Activated naive CD4-positive, alpha-beta T cell treated with anti-CD3 and anti-CD28 coated beads, Interleukin-2, amount 10 ng/mL, durations not matched to agents 7 days and 5 days (primary cell): Measurements from ENCODE around the gene EVC.
"Not testable (repeated sequence)": the region's sequence is repeated elsewhere in the genome, so short reads cannot be mapped to it uniquely, and the experiment has no call there.

ENCODE experiments used
- CTCF ChIA-PET: fragments of 350-600 bp; sonication (Branson Sonifier 250); formaldehyde crosslinking; loops from one replicate; lab custom pipeline; 2021; ENCODE audit warnings: antibody characterized with exemption; lab: Charles Lee
- DNase-seq: peaks from one replicate; pipeline ENCODE4 v3.0.0-alpha.2; 2020
- H3K27ac Mint-ChIP-seq: one replicate; pipeline ENCODE4 v1.8.0; 2021; ENCODE audit warnings: mild to moderate bottlenecking, moderate library complexity, mixed read lengths
- H3K27me3 Mint-ChIP-seq: one replicate; pipeline ENCODE4 v1.8.0; 2021; ENCODE audit warnings: mild to moderate bottlenecking, mixed read lengths
- H3K36me3 Mint-ChIP-seq: one replicate; pipeline ENCODE4 v1.8.0; 2021; ENCODE audit warnings: mixed read lengths
- H3K4me1 Mint-ChIP-seq: one replicate; pipeline ENCODE4 v1.8.0; 2021; ENCODE audit warnings: mixed read lengths
- H3K4me3 Mint-ChIP-seq: one replicate; pipeline ENCODE4 v1.8.0; 2021; ENCODE audit warnings: mild to moderate bottlenecking, moderate library complexity, mixed read lengths
- H3K9me3 Mint-ChIP-seq: one replicate; pipeline ENCODE4 v1.8.0; 2021; ENCODE audit warnings: mixed read lengths

The EVC gene

DNA sequence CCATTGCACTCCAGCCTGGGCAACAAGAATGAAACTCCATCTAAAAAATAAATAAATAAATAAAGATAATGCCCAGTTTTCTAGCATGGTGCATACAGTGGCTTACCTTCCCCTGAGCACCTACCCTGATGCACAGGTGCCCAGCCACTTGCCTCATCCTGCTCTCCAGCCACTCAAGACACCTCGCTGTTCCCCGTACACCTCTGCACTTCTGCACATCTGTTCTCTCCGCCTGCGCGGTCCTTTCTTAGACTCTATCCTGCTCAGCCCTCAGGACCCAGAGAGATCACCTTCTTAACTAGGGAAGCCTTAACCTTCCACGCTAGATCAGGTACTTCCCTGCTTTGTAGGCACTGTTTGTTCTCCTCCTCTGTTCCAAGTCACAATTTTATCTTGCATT lies 2.9 kb downstream of the EVC start:
- Mint-ChIP-seq H3K9me3 (peaks cover 15% of the 10 kb centered on the region), H3K36me3 (no peaks in the 10 kb centered on the region), H3K4me1 (peaks cover 3% of the 10 kb centered on the region), H3K27ac (no peak overlapping the region), H3K27me3 (peaks cover 44% of the 10 kb centered on the region), H3K4me3 (no peak overlapping the region)
- DNase-seq: no peak
- CTCF ChIA-PET: no interaction called here

DNA sequence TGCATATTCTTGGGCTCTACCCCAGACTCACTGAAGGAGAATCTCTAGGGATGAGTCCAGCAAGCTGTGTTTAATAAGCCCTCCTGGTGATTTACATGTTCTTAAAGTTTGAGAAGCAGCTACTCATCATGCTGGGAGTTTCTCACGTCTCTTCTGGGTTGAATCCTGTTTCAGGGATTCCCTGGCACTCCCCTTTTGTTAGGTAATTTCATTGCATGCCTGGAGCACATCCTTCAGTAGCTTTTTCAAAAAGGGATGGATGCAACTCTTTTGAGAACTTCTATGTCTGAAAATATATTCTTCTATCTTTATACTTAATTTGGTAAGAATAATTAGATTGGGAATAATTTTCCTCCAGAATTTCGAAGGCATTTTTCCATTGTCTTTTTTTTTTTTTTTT lies 4.4 kb downstream of the EVC start:
- no peak for DNase-seq
- no peak overlapping the region for H3K27ac Mint-ChIP-seq
- CTCF ChIA-PET: no interaction called here

DNA sequence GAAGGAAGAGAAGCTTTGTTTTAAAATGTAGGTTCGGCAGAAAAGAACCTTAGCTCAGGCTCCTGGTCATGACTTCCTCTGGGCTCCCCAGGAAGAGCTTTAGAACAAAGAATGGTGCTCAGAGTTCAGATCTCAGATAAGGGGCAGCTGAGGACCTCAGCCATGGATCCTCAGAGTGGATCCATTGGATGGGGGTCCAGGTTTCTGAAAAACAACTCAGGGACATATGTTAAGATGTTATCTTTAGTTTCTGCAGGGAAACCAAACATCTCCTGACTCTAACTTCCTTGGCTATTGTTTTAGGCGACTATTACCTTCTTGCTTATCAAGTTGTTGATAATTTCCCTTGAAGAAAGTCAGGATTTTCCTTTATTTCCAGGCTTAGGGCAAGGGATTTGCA lies 5.4 kb downstream of the EVC start:
- DNase-seq: no peak
- H3K27ac Mint-ChIP-seq: no peak overlapping the region
- no peaks in the 10 kb centered on the region for H3K4me1 Mint-ChIP-seq
- CTCF ChIA-PET: no interaction called here
- no peaks in the 10 kb centered on the region for H3K36me3 Mint-ChIP-seq
- no peak overlapping the region for H3K4me3 Mint-ChIP-seq
- H3K27me3 Mint-ChIP-seq: peaks cover 20% of the 10 kb centered on the region
- peaks cover 15% of the 10 kb centered on the region for H3K9me3 Mint-ChIP-seq

More for the DNA sequence above, 4.4 kb downstream of the EVC start:
- H3K36me3 Mint-ChIP-seq: no peaks in the 10 kb centered on the region
- H3K4me1 Mint-ChIP-seq: peaks cover 3% of the 10 kb centered on the region
- peaks cover 29% of the 10 kb centered on the region for H3K27me3 Mint-ChIP-seq
- H3K9me3 Mint-ChIP-seq: peaks cover 15% of the 10 kb centered on the region
- no peak overlapping the region for H3K4me3 Mint-ChIP-seq

DNA sequence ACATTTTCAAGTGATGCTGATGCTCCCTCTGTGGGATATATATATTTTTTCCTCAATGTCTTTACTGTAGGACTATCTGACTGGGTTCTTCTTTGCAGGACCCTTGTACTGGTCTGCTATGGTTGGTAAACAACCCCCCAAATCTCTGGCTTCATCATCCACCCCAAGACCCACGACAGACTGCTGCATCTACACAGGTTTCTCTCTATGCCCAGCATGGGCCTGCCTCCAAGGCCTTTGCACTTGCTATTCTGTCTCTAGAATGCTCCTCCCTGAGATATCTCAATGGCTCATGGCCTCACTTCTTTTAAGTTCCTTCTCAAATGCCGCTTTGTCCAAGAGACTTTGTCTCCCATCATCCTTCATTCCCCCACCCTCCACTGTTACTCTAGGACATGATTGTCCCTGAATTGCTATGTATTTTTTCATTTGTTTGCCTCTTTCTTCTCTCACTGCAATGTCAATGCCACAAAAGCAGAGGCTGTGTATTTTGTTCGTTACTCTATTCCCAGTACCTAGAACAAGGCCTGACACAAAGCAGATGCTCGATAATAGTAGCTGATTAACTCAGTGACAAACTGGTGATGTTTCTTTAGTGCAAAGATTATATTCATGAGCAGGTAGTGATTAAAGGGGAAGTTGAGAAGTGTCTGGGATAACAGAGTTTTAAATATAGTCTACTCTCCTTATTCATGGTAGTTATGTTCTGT lies 6.6 kb downstream of the EVC start:
- CTCF ChIA-PET: no interaction called here
- Mint-ChIP-seq H3K9me3 (peaks cover 13% of the 10 kb centered on the region), H3K36me3 (no peaks in the 10 kb centered on the region), H3K27ac (no peak overlapping the region), H3K4me3 (no peak overlapping the region), H3K27me3 (peaks cover 9% of the 10 kb centered on the region), H3K4me1 (no peaks in the 10 kb centered on the region)
- no peak for DNase-seq

DNA sequence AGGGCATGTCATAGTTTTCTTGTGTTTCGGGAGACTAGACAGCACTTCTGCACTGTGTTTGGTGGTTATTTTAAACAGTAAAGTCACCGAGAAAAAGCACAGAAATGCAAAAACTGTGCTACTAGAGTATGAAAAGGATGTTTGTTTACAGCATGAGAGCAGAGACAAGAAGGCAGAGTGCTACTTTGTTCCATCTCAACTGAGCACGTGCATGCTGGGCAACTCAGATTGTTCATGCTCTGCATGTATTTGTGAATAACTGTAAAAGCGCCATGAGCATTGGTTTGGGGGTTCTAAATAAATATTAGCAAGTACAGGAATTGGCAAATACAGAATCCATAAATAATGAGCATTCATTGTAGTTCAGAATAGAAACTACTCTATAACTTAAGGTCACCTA lies 7.4 kb downstream of the EVC start:
- CTCF ChIA-PET: no interaction called here
- Mint-ChIP-seq H3K36me3 (no peaks in the 10 kb centered on the region), H3K27me3 (peaks cover 4% of the 10 kb centered on the region), H3K4me3 (no peak overlapping the region), H3K9me3 (peaks cover 13% of the 10 kb centered on the region), H3K4me1 (no peaks in the 10 kb centered on the region), H3K27ac (no peak overlapping the region)
- no peak for DNase-seq

DNA sequence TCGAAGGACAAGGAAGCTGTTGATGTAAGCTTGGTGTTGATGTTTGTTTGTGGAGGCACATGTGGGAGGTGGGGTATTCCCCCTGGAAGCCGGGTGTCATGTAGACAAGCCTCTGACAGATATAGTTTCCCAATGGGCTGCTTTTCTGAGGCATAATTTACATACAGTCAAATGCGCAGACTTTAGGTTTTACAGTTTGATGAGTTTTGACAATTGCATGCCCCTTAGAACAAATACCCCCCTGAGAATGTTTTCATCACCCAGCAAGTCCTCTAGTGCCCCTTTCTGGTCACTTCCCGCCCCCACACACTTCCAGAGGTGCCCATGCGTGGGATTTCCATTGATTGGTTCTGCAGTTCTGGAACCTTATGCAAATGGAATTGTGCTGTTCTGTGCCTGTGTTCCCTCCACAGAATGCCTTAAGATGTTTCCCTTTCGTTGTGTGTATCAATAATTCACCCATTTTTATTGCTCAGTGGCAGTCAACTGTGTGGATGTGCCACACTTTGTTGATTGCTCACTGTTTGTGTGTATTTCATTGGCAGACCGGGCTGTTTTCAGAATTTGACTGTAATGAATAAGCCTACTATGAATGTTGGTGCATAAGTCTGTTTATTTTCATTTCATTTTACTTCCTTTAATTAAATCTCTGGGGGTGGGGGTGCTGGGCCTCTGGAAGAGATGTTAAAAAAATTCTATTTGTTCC lies 8.5 kb downstream of the EVC start:
- DNase-seq: no peak
- CTCF ChIA-PET: no interaction called here
- H3K9me3 Mint-ChIP-seq: peaks cover 13% of the 10 kb centered on the region
- no peak overlapping the region for H3K27ac Mint-ChIP-seq
- no peaks in the 10 kb centered on the region for H3K27me3 Mint-ChIP-seq
- no peaks in the 10 kb centered on the region for H3K4me1 Mint-ChIP-seq
- no peaks in the 10 kb centered on the region for H3K36me3 Mint-ChIP-seq
- no peak overlapping the region for H3K4me3 Mint-ChIP-seq

DNA sequence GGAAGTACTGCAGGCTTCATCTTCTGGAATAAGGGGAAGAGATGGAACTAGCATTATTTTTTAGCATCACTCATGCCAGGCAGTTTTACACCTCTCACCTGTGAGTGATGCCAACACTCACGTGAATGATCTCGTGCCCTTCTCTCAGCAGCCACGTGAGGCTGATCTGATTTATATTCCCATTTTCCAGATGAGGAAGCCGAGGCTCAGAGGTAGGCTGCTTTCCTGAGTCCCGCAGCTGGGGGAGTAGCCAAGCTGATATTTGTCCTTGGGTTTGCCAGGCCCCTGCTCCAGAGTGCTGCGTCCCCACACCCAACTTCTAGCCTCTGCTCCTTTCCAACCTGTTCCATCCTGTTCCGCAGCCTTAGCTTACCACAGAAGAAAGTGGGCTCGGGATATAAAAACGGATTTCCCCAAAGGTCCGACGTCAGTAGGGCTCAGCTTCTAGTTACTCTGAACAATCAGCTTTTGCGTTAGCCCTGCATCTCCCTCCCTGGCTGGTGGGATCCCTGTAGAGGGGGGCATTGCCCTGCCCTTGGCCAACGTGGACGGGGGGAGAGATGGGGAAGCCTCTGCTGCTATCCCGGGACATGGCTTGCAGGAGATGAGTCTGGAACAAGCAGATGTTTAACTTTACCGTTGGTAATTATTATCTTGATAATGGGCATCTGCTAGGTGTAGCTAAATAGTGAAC lies 9.3 kb downstream of the EVC start:
- no peak for DNase-seq
- CTCF ChIA-PET: no interaction called here
- no peaks in the 10 kb centered on the region for H3K36me3 Mint-ChIP-seq
- no peak overlapping the region for H3K4me3 Mint-ChIP-seq
- peaks cover 9% of the 10 kb centered on the region for H3K9me3 Mint-ChIP-seq
- no peaks in the 10 kb centered on the region for H3K4me1 Mint-ChIP-seq
- no peaks in the 10 kb centered on the region for H3K27me3 Mint-ChIP-seq
- H3K27ac Mint-ChIP-seq: no peak overlapping the region

DNA sequence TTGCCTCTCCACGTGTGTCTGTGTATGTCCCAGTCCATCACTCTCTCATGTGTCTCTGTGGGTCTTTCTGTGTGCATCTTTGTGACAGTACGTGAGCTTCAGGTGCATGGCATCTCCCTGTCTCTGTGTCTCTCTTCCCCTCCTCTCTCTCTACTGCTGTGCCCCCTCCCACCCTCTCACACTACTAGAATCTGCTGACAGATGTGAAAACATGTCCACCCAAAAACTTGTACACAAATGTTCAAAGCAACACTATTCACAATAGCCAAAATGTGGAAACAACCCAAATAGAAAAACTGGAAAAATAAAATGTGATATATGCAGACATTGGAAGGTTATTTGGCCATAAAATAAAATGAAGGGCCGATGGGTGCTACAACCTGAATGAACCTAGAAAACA lies 10.0 kb downstream of the EVC start:
- Mint-ChIP-seq H3K27ac (no peak overlapping the region), H3K4me3 (no peak overlapping the region)
- CTCF ChIA-PET: no interaction called here

DNA sequence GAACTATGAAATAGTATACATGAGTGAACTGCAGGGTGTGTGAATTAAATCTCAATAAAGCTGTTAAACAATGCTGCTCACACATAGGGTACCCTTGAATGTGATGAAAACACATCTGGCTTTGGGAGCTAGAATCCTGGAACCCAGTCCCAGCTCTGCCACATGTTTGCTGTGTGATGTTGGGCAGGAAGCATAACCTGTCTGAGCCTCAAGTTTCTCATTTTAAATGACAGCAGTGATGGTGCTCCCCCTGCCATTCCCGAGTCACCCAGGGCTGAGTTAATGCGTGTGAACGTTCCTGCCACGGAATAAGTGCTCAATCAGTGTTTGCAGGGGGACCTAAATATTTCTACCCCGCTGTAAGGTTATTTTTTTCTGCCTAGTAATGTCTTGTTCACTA lies 10.9 kb downstream of the EVC start:
- Mint-ChIP-seq H3K36me3 (no peaks in the 10 kb centered on the region), H3K9me3 (peaks cover 5% of the 10 kb centered on the region), H3K4me3 (no peak overlapping the region), H3K27me3 (no peaks in the 10 kb centered on the region), H3K4me1 (no peaks in the 10 kb centered on the region), H3K27ac (no peak overlapping the region)
- CTCF ChIA-PET: no interaction called here
- DNase-seq: no peak

More for the DNA sequence above, 10.0 kb downstream of the EVC start:
- no peak for DNase-seq
- H3K27me3 Mint-ChIP-seq: no peaks in the 10 kb centered on the region
- H3K4me1 Mint-ChIP-seq: no peaks in the 10 kb centered on the region
- peaks cover 7% of the 10 kb centered on the region for H3K9me3 Mint-ChIP-seq
- no peaks in the 10 kb centered on the region for H3K36me3 Mint-ChIP-seq

DNA sequence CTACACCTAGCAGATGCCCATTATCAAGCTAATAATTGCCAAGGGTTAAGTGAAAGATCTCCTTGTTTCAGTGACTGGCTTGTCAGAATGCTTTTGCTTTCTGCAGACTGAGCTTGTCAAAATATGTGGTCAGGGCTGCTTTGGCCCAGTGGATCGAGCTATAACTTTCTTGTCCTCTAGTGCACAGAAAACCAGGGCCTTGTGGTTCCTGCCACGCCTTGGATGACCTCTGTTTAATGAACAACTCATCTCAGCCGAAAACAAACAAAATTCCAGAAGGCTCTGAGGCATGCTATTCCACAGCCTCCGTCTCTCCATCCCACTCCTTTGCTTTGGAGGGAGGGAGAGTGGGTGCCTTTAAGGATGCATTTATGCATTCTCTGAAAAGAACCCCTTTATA lies 11.3 kb downstream of the EVC start:
- Mint-ChIP-seq H3K27me3 (no peaks in the 10 kb centered on the region), H3K27ac (no peak overlapping the region), H3K4me3 (no peak overlapping the region), H3K4me1 (no peaks in the 10 kb centered on the region), H3K9me3 (peaks cover 5% of the 10 kb centered on the region), H3K36me3 (no peaks in the 10 kb centered on the region)
- CTCF ChIA-PET: no interaction called here
- DNase-seq: no peak

DNA sequence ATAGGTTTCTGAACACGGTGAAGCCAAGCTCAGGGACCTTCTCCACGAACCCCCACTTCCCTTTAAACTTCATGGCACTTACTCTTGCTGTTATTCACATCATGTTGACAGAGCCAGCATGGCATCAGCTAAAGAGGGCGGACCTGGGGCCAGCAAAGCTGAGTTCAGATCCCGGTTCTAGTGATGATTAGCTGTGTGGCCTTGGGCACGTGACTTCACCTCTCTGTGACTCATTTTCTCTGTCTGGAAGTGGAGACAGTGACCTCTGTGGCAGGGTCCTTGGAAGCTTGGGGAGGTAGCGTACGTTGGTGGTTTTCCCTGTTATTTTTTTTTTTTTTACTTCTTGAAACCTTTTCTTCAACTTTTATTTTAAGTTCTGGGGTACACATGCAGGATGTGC lies 13.4 kb downstream of the EVC start:
- DNase-seq: no peak
- H3K27me3 Mint-ChIP-seq: no peaks in the 10 kb centered on the region
- no peak overlapping the region for H3K4me3 Mint-ChIP-seq
- H3K36me3 Mint-ChIP-seq: no peaks in the 10 kb centered on the region
- CTCF ChIA-PET: no interaction called here
- H3K4me1 Mint-ChIP-seq: no peaks in the 10 kb centered on the region
- no peak overlapping the region for H3K27ac Mint-ChIP-seq
- H3K9me3 Mint-ChIP-seq: peaks cover 5% of the 10 kb centered on the region

DNA sequence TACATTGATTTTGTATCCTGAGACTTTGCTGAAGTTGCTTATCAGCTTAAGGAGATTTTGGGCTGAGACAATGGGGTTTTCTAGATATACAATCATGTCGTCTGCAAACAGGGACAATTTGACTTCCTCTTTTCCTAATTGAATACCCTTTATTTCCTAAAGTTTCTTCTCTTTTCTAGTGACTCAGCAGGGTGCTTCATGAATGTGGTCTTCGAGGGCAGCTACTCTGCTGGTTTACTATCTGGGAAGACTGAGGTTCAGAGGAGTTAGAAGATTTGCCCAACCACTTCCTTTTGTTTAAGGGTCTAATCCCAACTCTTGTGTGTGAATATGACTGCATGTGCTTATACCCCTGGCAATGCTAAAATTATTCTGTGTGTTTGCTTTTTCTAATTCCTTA lies 17.4 kb downstream of the EVC start:
- DNase-seq, H3K4me1 Mint-ChIP-seq, H3K36me3 Mint-ChIP-seq, H3K27ac Mint-ChIP-seq, H3K4me3 Mint-ChIP-seq, H3K27me3 Mint-ChIP-seq, CTCF ChIA-PET, H3K9me3 Mint-ChIP-seq: not testable (repeated sequence)

DNA sequence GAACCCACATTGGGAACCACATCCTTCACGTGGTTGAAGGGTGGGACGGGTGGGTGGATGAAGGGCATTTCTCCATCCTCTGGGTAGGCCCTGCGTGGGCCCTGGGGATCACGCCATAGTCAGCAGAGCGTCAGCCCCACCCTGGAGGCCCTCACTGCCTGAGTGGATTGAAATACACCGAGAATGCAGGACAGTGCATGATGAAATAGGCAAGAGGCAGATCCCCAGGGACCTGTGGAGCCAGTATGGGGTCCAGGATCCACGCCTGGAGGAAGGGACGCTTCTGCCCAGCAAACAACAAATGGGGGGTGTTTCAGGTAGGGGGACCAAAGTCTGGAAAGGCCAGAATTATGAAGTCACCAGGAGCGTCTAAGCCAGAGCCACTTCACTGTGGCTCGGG lies 19.4 kb downstream of the EVC start:
- Mint-ChIP-seq H3K27me3 (no peaks in the 10 kb centered on the region), H3K9me3 (peaks cover 5% of the 10 kb centered on the region), H3K4me1 (no peaks in the 10 kb centered on the region), H3K4me3 (no peak overlapping the region), H3K36me3 (no peaks in the 10 kb centered on the region), H3K27ac (no peak overlapping the region)
- CTCF ChIA-PET: no interaction called here
- no peak for DNase-seq

DNA sequence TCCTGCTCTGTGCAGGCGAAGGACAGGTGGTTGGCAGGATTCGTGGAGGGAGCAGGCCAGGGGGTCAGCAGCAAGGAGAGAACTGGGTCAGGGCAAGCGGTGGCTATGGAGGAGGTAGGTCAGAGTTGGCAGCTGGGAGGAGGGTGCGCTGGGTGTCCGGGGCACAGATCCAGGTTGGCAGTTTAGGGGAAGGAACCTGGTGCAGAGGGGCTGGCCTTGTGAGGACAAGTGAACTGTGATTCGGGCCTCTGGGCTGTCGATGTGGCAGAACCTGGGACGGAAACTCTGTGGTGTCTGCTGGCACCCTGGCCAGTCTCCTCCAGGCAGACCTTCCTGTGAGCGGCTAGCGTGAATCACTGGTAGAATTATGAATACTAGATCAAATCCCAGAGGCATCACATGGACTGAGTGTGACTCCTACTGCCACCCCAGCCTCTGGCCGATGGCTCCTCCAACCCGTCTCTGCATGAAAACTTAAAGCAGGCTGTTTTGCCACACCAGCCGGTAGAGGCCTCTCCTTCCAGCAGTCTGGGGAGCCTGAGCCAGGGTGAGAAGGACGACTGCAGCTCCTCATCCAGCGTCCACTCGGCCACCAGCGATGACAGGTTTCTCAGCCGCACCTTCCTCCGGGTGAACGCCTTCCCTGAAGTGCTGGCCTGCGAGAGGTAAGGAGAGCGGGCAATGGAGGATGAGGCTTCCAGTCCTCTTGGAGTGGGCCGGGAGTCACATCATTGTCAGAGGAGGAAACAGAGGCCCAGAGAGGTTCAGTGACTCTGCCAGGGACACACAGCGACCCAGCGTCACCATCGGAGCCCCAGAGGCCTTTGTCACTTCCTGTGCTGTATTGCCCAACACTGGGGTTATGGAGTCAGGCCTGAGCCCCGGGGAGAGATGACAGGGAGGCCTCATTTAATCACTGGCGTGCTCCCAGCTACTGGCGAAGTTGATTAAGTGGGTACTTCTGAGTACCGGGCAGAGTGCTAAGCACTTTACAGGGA lies 20.3 kb downstream of the EVC start:
- CTCF ChIA-PET: no interaction called here
- H3K27me3 Mint-ChIP-seq: no peaks in the 10 kb centered on the region
- no peak overlapping the region for H3K27ac Mint-ChIP-seq
- H3K4me1 Mint-ChIP-seq: no peaks in the 10 kb centered on the region
- H3K36me3 Mint-ChIP-seq: no peaks in the 10 kb centered on the region
- no peak for DNase-seq
- H3K4me3 Mint-ChIP-seq: no peak overlapping the region
- peaks cover 3% of the 10 kb centered on the region for H3K9me3 Mint-ChIP-seq
